PC-3 (cell line): ENCODE measurements around the gene CHMP5. TPM values are rescaled to one million over a fixed set of nuclear protein-coding genes. Genes with fewer than 3 reads are reported as not detected.

ENCODE experiments used
- ATAC-seq: fragments of 200-7000 bp; cut with Tn5 transposase; 2 replicates; pipeline ENCODE4 v1.9.1; 2020; ENCODE audit warnings: mild to moderate bottlenecking, moderate library complexity
- BruUV-seq: library from RNA; stranded (reverse); fragments of 400-500 nt; replicated peaks from 2 replicates; lab custom pipeline; 2021; lab: Mats Ljungman, UMichigan
- CTCF ChIA-PET: fragments of 300-600 bp; sonication (Branson Sonifier 250); formaldehyde crosslinking; loops from one replicate; lab custom pipeline; 2022; ENCODE audit warnings: antibody characterized with exemption; lab: Charles Lee
- POLR2A ChIA-PET: fragments of 300-600 bp; sonication (Branson Sonifier 250); formaldehyde crosslinking; loops from one replicate; lab custom pipeline; 2022; ENCODE audit warnings: antibody characterized with exemption; ENCODE audit not compliant: unreplicated experiment; lab: Charles Lee
- DNase-seq: peaks from one replicate; pipeline ENCODE4 v3.0.0-alpha.2; 2015
- H2AFZ ChIP-seq: fragments of 300-600 bp; sonication (generic); 2 replicates; pipeline ENCODE4 v1.6.0; 2016; ENCODE audit warnings: antibody characterized with exemption, low read length
- H3F3A ChIP-seq: fragments of 300-600 bp; sonication (generic); one replicate; pipeline ENCODE4 v1.6.0; 2017; ENCODE audit warnings: antibody characterized with exemption, low read length, control low read depth, mild to moderate bottlenecking; ENCODE audit not compliant: unreplicated experiment
- H3K27ac ChIP-seq: fragments of 300-600 bp; sonication (generic); 2 replicates; pipeline ENCODE4 v1.5.1; 2016; ENCODE audit warnings: mild to moderate bottlenecking, low read length
- H3K27me3 ChIP-seq: fragments of 300-600 bp; sonication (generic); 2 replicates; pipeline ENCODE4 v1.6.1; 2016; ENCODE audit warnings: low read length, mixed read lengths
- H3K36me3 ChIP-seq: fragments of 300-600 bp; sonication (generic); 2 replicates; pipeline ENCODE4 v1.6.1; 2016; ENCODE audit warnings: low read depth, mixed run types, low read length, mixed read lengths
- H3K4me1 ChIP-seq: fragments of 300-600 bp; sonication (generic); 2 replicates; pipeline ENCODE4 v1.5.1; 2016; ENCODE audit warnings: low read length; ENCODE audit not compliant: insufficient read depth
- H3K4me2 ChIP-seq: fragments of 300-600 bp; sonication (generic); 2 replicates; pipeline ENCODE4 v1.6.0; 2016; ENCODE audit warnings: low read length
- H3K4me3 ChIP-seq: fragments of 300-600 bp; sonication (generic); 2 replicates; pipeline ENCODE4 v1.5.1; 2016; ENCODE audit warnings: mild to moderate bottlenecking, low read length, mixed read lengths
- H3K79me2 ChIP-seq: fragments of 300-600 bp; sonication (generic); 2 replicates; pipeline ENCODE4 v1.6.1; 2017; ENCODE audit warnings: low read length, mixed read lengths
- H3K9ac ChIP-seq: fragments of 300-600 bp; sonication (generic); 2 replicates; pipeline ENCODE4 v1.6.0; 2016; ENCODE audit warnings: mild to moderate bottlenecking, low read length
- H3K9me2 ChIP-seq: fragments of 300-600 bp; sonication (generic); replicated peaks from 2 replicates; pipeline ENCODE4 v1.6.1; 2016; ENCODE audit warnings: mixed run types, low read length, mixed read lengths
- H3K9me3 ChIP-seq: fragments of 300-600 bp; sonication (generic); 2 replicates; pipeline ENCODE4 v1.6.1; 2016; ENCODE audit warnings: low read length, mixed read lengths
- H4K20me1 ChIP-seq: fragments of 300-600 bp; sonication (generic); 2 replicates; pipeline ENCODE4 v1.6.1; 2016; ENCODE audit warnings: low read length, mixed read lengths
- CTCF ChIP-seq: fragments of 300-600 bp; sonication (generic); conservative IDR thresholded peaks from 2 replicates; pipeline ENCODE4 v1.5.1; 2017; ENCODE audit warnings: antibody characterized with exemption, low read depth, mild to moderate bottlenecking, low read length
- EZH2 ChIP-seq: fragments of 300-600 bp; sonication (generic); IDR thresholded peaks from one replicate; pipeline ENCODE4 v1.6.1; 2017; ENCODE audit warnings: antibody characterized with exemption, mild to moderate bottlenecking, low read length; ENCODE audit not compliant: unreplicated experiment
- EZH2phosphoT487 ChIP-seq: fragments of 300-600 bp; sonication (generic); IDR thresholded peaks from 2 replicates; pipeline ENCODE4 v1.6.1; 2018; ENCODE audit warnings: mild to moderate bottlenecking, antibody characterized with exemption, low read length, borderline replicate concordance
- intact Hi-C: fragments of 100-400 bp; cut with micrococcal nuclease; formaldehyde crosslinking; loops from 2 replicates; pipeline ENCODE4 v1.9.0; 2023
- total RNA-seq: library from RNA; depleted of rRNA; stranded (reverse); fragments of >200 nt; gene quantifications from 2 replicates; pipeline ENCODE4 v1.2.3, GENCODE V29; 2014

The CHMP5 gene
- total RNA-seq, 1 experiment from 2014 or later: 65.0 TPM

GRCh38 chr9:33272061-33272460 lies 7.2 kb downstream of the CHMP5 start:
- TF ChIP-seq EZH2phosphoT487: no peak
- TF ChIP-seq EZH2: no peak
- no peak for TF ChIP-seq CTCF
- peak overlapping the region; percentile 41; the same call in 1 of the 2 replicates for H3K4me2 ChIP-seq
- no peaks in the 10 kb centered on the region for H3K9me2 ChIP-seq
- H3K79me2 ChIP-seq: peaks cover 5% of the 10 kb centered on the region; the same call in 1 of the 2 replicates
- H3K36me3 ChIP-seq: peaks cover 26% of the 10 kb centered on the region
- ChIA-PET POLR2A (no interaction called here), CTCF (interaction anchor here (0.7 kb wide), 1 partner anchor 181 kb away, joined by 4 read pairs; no protein-coding TSS in a partner anchor)
- H3K9me3 ChIP-seq: no peaks in the 10 kb centered on the region
- BruUV-seq: no TSS peak
- no peak overlapping the region for H2AFZ ChIP-seq
- H3K27ac ChIP-seq: peak overlapping the region; percentile 74
- H3K9ac ChIP-seq: no peak overlapping the region
- ATAC-seq (peak; percentile 85), DNase-seq (peak; percentile 58)
- H3K4me3 ChIP-seq: no peak overlapping the region
- intact Hi-C loops: no loop called here
- peaks cover 31% of the 10 kb centered on the region for H3K4me1 ChIP-seq
- H4K20me1 ChIP-seq: no peaks in the 10 kb centered on the region
- H3K27me3 ChIP-seq: no peaks in the 10 kb centered on the region
- peaks cover 7% of the 10 kb centered on the region for H3F3A ChIP-seq

DNA sequence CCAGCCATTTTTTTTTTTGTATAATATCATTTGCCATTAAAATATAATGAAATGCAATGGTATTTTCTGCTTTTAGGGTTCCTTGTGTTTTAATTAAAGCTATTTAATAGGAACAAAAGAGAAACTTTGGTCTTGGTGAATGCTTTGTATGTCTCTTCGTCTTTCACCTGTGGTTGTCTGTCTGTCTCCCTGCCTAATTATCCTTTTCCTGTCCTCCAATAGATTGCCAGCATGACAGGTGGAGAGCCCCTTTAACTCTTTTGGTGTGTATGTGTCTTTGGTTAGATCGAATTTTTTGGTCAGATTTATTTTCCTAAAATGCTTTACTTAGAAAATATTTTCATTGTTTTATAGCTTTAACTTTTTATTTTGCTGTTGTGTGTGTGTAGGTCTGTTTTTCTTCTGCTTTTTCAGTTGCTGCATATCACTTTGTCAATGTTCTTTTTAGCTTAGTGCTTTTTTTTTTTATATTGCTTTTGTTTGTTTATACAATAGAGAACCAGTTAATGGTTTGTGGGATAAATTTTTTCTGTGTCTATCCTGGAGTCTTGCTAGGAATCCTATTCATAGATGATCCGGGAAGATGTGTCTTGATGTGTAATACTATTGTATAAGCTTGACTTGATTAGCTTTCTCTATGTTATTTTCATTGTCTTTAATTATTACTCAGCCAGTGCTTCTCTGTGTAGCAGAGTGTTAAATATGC lies 8.6 kb downstream of the CHMP5 start:
- POLR2A ChIA-PET: interaction anchor here (0.6 to 0.7 kb wide), 2 partner anchors 30 to 71 kb away, joined by 3 to 4 read pairs; no protein-coding TSS in a partner anchor
- TF ChIP-seq EZH2: no peak
- TF ChIP-seq CTCF: no peak
- no peak for TF ChIP-seq EZH2phosphoT487

More for the DNA sequence above, 8.6 kb downstream of the CHMP5 start:
- intact Hi-C loops: no loop called here
- Histone ChIP-seq H3F3A (peaks cover 7% of the 10 kb centered on the region), H3K36me3 (peaks cover 30% of the 10 kb centered on the region), H2AFZ (no peak overlapping the region), H3K4me1 (peaks cover 31% of the 10 kb centered on the region), H3K4me2 (0 out of 2 replicates have a peak overlapping the region, but pooled peaks have one; percentile 12), H3K9me3 (no peaks in the 10 kb centered on the region), H3K79me2 (peaks cover 4% of the 10 kb centered on the region; the same call in 1 of the 2 replicates), H3K9ac (no peak overlapping the region), H3K27me3 (no peaks in the 10 kb centered on the region), H4K20me1 (no peaks in the 10 kb centered on the region), H3K9me2 (no peaks in the 10 kb centered on the region), H3K27ac (peak overlapping the region; percentile 31), H3K4me3 (no peak overlapping the region)
- no TSS peak for BruUV-seq
- no peak for ATAC-seq
- CTCF ChIA-PET: interaction anchor here (1.1 kb wide), 1 partner anchor 180 kb away, joined by 4 read pairs; no protein-coding TSS in a partner anchor
- DNase-seq: no peak
